Stimulated activated CD4-positive, alpha-beta T cell treated with anti-CD3 and anti-CD28 coated beads, Interleukin-1b, Interleukin-23, amount 100 ng/mL, for 1 hour (primary cell): ENCODE measurements around the gene FREY1.

Experiments
- DNase-seq, 2 donors: peaks; one replicate each; pipeline ENCODE4 v3.0.0-alpha.2; 2020; ENCODE audit warnings: low read depth in 2 of 2

The FREY1 gene

DNA sequence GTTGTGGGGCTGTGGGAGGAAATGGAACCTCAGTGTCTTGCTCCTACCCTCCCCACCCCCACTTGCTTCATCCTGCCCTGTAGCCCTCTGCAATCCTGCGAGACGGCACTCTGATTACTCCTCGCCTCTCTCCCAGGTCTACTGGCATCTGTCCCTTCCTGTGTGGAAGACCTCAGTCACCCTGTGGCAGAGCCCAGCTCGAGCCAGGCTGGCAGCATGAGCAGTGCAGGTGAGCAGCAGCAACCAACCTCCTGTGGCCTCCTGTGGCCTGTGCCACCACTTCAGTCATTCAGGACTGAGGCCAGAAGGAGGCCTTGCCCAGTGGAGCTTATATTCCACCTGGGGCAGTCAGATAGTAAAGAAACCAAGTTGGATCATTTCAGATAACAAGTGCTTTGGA is 36.4 kb downstream of the FREY1 start:
- DNase-seq: no peak

DNA sequence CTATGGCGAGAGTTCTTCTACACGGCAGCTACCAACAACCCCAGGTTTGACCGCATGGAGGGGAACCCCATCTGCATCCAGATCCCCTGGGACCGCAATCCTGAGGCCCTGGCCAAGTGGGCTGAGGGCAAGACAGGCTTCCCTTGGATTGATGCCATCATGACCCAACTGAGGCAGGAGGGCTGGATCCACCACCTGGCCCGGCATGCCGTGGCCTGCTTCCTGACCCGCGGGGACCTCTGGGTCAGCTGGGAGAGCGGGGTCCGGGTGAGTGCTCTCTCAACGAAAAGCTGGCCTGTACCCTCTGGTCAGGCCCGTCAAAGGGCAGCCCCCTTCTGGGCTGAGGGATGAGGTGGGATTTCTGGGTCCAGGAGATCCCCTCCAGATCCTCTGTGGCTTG is 37.5 kb downstream of the FREY1 start:
- no peak for DNase-seq

DNA sequence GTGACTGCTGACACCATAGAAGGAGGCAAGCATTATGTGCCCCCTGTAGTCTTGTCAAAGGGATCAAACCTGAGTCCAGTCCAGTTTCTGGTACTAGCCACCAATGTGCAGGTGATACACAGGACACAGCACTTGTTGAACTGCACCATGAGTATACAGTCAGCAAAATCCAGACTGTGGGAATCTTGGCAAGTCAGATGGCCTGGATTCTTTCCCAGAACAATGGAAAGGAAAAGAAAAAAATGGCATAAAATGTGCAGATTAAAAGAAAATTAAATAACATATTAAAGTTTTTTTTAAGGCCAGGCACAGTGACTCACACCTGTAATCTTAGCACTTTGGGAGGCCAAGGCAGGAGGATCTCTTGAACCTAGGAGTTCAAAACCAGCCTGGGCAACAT is 43.0 kb downstream of the FREY1 start:
- no peak for DNase-seq

DNA sequence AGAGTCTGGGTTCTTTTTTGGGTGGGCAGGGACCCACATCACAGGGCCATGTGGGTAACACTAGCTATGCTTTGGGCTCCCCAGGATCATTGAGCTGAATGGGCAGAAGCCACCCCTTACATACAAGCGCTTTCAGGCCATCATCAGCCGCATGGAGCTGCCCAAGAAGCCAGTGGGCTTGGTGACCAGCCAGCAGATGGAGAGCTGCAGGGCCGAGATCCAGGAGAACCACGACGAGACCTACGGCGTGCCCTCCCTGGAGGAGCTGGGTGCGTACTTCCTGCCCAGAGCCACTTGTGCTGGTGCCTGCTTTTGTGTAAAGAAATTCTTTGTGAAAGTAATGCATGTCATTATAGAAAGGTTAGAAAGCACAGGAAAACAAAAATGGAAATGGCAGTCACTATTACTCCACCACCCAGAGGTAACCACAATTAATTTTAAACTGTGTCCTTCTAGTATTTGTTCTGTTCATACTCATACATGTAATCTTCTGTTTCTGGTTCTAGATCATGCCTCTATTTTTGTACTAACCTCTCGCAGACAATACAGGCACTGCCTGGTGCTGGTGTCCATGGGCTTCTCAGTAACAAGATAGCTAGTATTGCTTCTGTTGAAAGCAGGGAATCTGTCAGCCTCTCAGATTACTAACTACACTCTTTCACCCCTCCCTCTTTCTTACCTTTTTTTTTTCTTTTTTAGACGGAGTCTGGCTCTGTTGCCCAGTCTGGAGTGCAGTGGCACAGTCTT is 46.1 kb downstream of the FREY1 start:
- DNase-seq: no peak

DNA sequence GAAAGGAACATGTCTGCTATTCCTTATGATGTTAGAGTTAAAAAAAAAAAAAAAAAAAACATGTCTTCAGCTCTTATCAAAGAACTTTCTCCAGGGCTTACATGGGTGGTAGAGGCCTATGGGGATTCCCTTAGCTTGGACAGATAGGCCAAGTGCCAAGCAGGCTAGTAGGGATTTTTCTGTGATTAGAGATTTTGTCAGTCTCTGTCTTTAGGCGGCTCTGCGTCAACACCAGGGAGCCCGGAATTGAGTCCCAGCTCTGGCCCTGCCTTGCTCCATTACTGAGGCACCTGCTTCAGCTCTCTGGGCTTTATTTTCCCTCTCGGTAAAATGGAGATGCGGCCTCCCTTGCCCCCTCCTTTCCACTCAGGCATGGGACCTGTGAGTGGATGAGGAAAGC is 46.7 kb downstream of the FREY1 start:
- no peak for DNase-seq

DNA sequence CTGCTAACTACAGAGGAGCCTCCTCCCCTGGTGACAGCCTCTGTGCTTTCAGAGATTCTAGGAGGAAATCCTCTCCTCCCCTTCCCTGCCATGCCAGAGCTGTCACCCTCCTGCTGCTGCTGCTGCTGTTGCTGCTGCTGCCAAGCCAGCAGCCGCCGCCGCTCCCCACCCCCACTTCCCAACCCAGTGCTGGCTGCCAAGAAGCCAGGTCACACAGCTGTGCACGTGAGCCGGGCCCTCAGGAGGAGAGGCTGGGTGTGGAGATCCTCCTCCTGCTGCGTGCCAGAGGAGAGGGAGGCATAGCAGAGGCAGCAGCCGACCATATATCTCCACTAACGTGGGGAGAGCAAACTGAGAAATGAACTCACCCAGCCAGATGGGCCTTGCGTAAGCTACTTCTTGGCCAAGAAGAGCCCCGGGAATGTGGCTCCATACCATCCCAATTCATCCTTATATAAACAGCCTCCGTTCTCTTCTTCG is 47.4 kb downstream of the FREY1 start:
- no peak for DNase-seq

DNA sequence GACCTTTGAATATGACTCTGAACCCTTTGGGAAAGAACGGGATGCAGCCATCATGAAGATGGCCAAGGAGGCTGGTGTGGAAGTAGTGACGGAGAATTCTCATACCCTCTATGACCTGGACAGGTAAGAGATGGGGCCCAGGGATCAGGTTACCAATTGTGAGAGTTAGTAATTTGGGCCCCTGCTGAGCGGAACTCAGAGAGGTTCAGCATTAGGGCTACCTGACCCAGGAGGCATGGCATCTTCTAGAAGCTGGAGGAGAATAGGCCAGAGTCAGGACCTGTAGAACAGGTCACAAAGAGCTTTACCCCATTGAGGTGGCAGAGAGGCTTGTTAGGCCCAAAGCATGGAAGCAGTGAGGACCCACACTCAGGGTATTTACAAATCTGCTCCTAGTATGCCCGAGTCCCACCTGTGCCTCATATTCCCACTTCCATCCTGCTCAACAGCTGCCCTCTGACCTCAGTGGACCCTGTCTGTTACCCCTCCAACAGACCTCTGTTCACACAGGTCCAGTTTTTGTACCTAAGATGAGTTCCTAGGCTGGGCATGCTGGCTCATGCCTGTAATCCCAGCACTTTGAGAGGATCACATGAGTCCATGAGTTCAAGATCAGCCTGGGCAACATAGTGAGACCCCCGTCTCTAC is 48.2 kb downstream of the FREY1 start:
- no peak for DNase-seq

DNA sequence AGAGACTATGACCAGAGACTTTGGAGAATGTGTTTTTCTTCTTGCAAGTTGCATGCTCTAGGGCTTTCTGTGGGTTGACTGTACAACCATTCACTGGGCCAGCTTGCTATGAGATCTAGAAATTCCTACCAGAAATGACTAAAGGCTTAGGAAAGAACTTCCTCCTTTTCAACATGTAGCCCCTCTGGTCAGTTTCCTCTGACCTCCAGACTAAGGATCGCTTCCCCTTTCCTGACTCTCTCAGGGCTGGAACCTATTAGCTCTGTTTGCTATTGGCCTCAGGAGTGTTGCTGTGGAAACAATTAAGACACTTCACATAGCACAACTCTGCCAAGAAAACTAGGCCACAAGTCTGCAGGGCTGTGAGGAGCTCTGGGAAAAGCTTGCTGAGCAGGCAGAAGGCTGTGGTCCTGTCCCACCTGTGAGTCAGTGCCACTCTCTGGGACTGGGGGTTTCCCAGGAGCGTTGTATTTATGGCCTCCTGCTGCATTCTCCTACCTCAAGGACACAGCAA is 49.1 kb downstream of the FREY1 start:
- DNase-seq: no peak
